Lung (tissue), 12 donors: ENCODE results near the gene TMEM131. TPM values are rescaled to one million over a fixed set of nuclear protein-coding genes. Genes with fewer than 3 reads are reported as not detected.

ENCODE experiments used
- ATAC-seq: fragments of 200-7000 bp; cut with Tn5 transposase; one replicate; pipeline ENCODE4 v1.9.1; 2020; ENCODE audit warnings: moderate number of reproducible peaks; ENCODE audit not compliant: insufficient read depth, low FRiP score
- DNase-seq, 3 donors: peaks; one replicate each; pipeline ENCODE4 v3.0.0-alpha.2; 2013 to 2017
- H3K27ac ChIP-seq, 2 donors: one replicate each; pipeline ENCODE4 v1.5.1; 2013; ENCODE audit warnings: mild to moderate bottlenecking in 2 of 2, moderate library complexity in 2 of 2, control low read depth in 1 of 2, inconsistent platforms in 1 of 2, low read depth in 1 of 2, low read length in 1 of 2
- H3K27me3 ChIP-seq, 3 donors: one replicate each; pipeline ENCODE4 v1.5.1; 2013; ENCODE audit warnings: low read length in 2 of 3; ENCODE audit not compliant: control insufficient read depth in 3 of 3, insufficient read depth in 3 of 3
- H3K36me3 ChIP-seq, 4 donors: one replicate each; pipeline ENCODE4 v1.5.1; 2013; ENCODE audit warnings: low read length in 4 of 4, mild to moderate bottlenecking in 1 of 4, moderate library complexity in 1 of 4; ENCODE audit not compliant: control insufficient read depth in 4 of 4, insufficient read depth in 4 of 4
- H3K4me1 ChIP-seq, 5 donors: one replicate each; pipeline ENCODE4 v1.5.1; 2013; ENCODE audit warnings: low read length in 5 of 5, mild to moderate bottlenecking in 2 of 5, moderate library complexity in 1 of 5; ENCODE audit not compliant: control insufficient read depth in 5 of 5, insufficient read depth in 5 of 5
- H3K4me3 ChIP-seq: one replicate; pipeline ENCODE4 v1.5.1; 2013; ENCODE audit warnings: mild to moderate bottlenecking, control low read depth, moderate library complexity
- H3K9ac ChIP-seq, 2 donors: one replicate each; pipeline ENCODE4 v1.5.1; 2013; ENCODE audit warnings: low read length in 2 of 2, control low read depth in 1 of 2; ENCODE audit not compliant: insufficient read depth in 1 of 2
- H3K9me3 ChIP-seq, 4 donors: one replicate each; pipeline ENCODE4 v1.5.1; 2013; ENCODE audit warnings: low read length in 3 of 4, mild to moderate bottlenecking in 1 of 4, moderate library complexity in 1 of 4; ENCODE audit not compliant: control insufficient read depth in 4 of 4, insufficient read depth in 3 of 4
- CTCF ChIP-seq: IDR thresholded peaks from 2 replicates; pipeline ENCODE4 v1.5.1; 2012; ENCODE audit warnings: mild to moderate bottlenecking; ENCODE audit errors: control extremely low read depth, extremely low read depth
- WGBS, 2 donors: extraction: QIAGEN DNeasy Blood & Tissue Kit; methylation state at CpG; one replicate each; pipeline ENCODE4 v1.1.7; 2013; 5-methylcytosine and 5-hydroxymethylcytosine counted together
- polyA plus RNA-seq, 2 donors: library from polyadenylated mRNA; stranded (reverse); fragments of 200-250 nt; gene quantifications; one replicate each; pipeline ENCODE4 v1.2.1, GENCODE V29; 2013
- total RNA-seq, 2 donors: library from RNA; depleted of rRNA in 1 of 2; stranded (reverse); fragments of >200 nt in 1 of 2; gene quantifications; one replicate each; pipeline ENCODE4 v1.2.1, GENCODE V29; 2014 to 2021
- donor health status: control.
- donor health status: control.
- donor health status: Bipolar disorder and iron deficiency.
- donor health status: healthy.
- donor health status: DM: yes; HTN: yes; CAD: no.

Gene TMEM131
- total and polyA plus RNA-seq, 4 donors: 9.3 to 54.0 (median 23.7) TPM

DNA sequence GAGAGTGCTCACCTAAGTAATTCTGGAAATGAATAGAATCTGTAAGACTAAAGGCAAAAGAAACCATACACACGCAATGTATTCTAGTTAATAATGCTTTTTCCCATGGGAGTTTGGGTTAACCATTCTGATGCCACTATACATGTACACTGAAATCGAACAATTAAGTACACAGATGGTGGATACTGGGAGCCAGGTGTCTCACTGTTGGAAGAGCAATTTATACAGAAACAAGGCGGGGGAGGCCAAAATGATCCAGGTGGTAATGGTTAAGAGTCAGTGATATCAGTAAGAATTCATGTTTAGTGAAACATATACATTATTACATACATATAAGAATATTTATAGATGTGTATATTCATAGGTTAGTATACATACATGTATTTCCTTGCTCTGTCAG is 67.2 kb downstream of the TMEM131 start:
- WGBS, 2 donors: 98 to 99% methylated on average over 3 of the region's 3 CpGs
- Histone ChIP-seq H3K4me3 (no peak overlapping the region), H3K4me1 (peaks cover 0 to 22% (median 14%) of the 10 kb centered on the region in 5 donors), H3K9me3 (no peaks in the 10 kb centered on the region), H3K27me3 (no peaks in the 10 kb centered on the region), H3K27ac (no peak overlapping the region), H3K9ac (no peak overlapping the region), H3K36me3 (peaks cover 4 to 15% (median 8%) of the 10 kb centered on the region in 4 donors)
- ATAC-seq: no peak
- DNase-seq: no peak
- TF ChIP-seq CTCF: no peak

DNA sequence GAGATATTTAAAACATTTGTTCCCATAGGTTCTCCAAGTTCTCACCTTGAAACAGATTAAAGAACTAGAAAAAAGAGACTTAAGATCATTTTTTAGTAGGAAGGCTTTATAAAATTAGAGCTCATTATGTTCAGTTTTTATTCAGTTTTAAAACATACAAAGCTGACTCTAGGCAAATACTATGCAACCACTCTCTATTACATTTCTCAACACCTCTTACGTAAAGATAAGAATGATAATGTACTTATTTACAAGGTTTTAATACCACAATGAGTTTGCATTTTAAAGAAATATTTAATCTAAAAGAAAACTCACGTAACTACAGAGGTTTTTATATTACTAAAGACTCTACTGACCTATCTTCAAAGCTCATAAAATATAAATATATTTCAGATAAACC is 68.8 kb downstream of the TMEM131 start:
- no peak overlapping the region for H3K27ac ChIP-seq
- no peaks in the 10 kb centered on the region for H3K9me3 ChIP-seq
- 35 to 57% methylated on average over 2 of the region's 2 CpGs for WGBS, 2 donors
- peaks cover 0 to 21% (median 12%) of the 10 kb centered on the region in 5 donors for H3K4me1 ChIP-seq
- no peak for TF ChIP-seq CTCF
- ATAC-seq (no peak), DNase-seq (no peak)
- H3K9ac ChIP-seq: no peak overlapping the region
- H3K4me3 ChIP-seq: no peak overlapping the region
- H3K36me3 ChIP-seq: peaks cover 4 to 17% (median 9%) of the 10 kb centered on the region in 4 donors
- H3K27me3 ChIP-seq: no peaks in the 10 kb centered on the region

DNA sequence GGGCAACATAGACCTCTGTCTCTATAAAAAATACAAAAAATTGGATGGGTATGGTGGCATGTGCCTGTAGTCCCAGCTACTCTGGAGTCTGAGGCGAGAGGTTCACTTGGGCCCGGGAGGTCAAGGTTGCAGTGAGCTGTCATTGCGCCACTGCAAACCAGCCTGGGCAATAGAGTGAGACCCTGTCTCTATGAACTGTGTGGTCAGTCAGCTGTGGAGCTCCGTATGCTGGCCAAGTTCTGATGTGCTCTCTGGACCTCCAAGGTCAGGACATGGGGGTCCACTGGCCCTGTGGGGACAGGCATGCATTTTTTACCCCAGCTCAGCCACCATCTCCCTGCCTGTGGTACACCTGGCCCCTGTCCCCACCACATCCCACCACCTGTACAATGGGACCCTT is 71.6 kb downstream of the TMEM131 start:
- ATAC-seq (no peak), DNase-seq (no peak)
- no peak overlapping the region for H3K4me3 ChIP-seq
- no peak for TF ChIP-seq CTCF
- peaks cover 4 to 17% (median 9%) of the 10 kb centered on the region in 4 donors for H3K36me3 ChIP-seq
- H3K27ac ChIP-seq: no peak overlapping the region
- H3K9ac ChIP-seq: no peak overlapping the region
- H3K27me3 ChIP-seq: no peaks in the 10 kb centered on the region
- peaks cover 0 to 6% (median 0%) of the 10 kb centered on the region in 5 donors for H3K4me1 ChIP-seq
- H3K9me3 ChIP-seq: no peaks in the 10 kb centered on the region
- 96 to 100% methylated on average over 4 of the region's 4 CpGs for WGBS, 2 donors

- H3K4me1 ChIP-seq: peaks cover 3 to 10% (median 7%) of the 10 kb centered on the region in 5 donors
- no peak overlapping the region for H3K9ac ChIP-seq
- H3K36me3 ChIP-seq: peaks cover 0 to 10% (median 6%) of the 10 kb centered on the region in 4 donors
- no peak overlapping the region for H3K4me3 ChIP-seq
- no peak overlapping the region for H3K27ac ChIP-seq
- no peaks in the 10 kb centered on the region for H3K9me3 ChIP-seq
- ATAC-seq (no peak), DNase-seq (no peak)
- no peaks in the 10 kb centered on the region for H3K27me3 ChIP-seq
- 92 to 95% methylated on average over 3 of the region's 3 CpGs for WGBS, 2 donors
- no peak for TF ChIP-seq CTCF
Observed at GRCh38 chr2:97919858-97920257, 75.9 kb downstream of the TMEM131 start.
